ENCODE results near the gene NPHP4.

The NPHP4 gene

DNA sequence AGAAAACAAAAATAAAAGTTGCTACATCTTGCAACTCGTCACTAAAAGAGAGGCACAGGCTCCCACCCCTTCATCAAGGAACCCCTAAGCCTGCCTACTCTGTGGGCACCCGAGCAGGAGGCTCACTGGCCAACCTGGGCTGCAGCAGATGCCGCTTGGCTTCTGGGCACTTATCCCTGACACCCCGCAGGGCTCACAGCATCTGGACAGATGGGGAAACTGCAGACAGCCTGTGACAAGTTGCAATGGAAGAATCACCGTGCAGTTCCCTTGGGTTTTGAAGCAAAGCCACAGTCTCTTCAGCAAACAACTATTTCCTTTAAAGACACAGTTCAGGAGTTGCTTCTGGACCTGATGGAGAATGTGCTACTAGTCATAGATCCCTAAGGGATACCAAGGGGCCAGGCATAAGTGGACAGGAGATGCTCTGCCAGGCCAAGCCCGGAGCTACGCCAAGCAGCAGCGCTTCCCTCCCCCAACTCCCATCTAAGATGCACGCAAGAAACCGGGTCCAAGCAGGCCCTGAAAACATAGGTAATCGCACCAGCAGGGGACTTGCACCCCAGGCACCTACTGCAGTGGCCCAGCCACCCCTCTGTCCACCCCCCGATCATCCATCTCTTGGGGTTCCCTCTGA lies 170.6 kb downstream of the NPHP4 start:
- H3K4me1 ChIP-seq (ENCODE audit: control insufficient read depth, insufficient read depth, low read length) = no peaks in the 10 kb centered on the region
- no peaks in the 10 kb centered on the region for H3K36me3 ChIP-seq (ENCODE audit: control insufficient read depth, insufficient read depth, low read length, severe bottlenecking)
- H3K9me3 ChIP-seq (ENCODE audit: control insufficient read depth, low read length) = no peaks in the 10 kb centered on the region
- no peak overlapping the region for H3K4me3 ChIP-seq (ENCODE audit: low read length)
- H3K9ac ChIP-seq (ENCODE audit: low read length) = no peak overlapping the region
- no peaks in the 10 kb centered on the region for H3K27me3 ChIP-seq (replicated peaks; ENCODE audit: control insufficient read depth, insufficient read depth, low read length)
- no peak for DNase-seq (ENCODE audit: low read depth)

DNA sequence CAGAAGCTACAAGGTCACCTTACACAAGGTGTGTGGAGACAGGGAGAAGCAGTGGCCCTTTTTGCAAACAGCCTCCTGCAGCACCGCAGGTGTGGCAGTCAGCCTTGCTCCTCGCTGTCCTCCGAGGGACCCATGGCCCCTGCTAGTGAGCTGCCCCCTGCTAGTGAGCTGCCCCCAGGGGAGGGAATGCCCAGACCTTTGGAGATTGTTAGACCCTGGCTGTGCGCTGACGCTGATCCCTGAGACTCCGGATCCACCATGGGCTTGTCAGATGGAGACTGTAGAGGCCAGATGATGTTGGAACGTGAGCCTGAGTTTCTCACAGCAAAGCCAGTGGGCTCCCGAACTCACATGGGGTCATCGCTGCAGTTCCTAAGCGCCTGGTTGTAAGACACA lies 172.2 kb downstream of the NPHP4 start:
- H3K9me3 ChIP-seq (ENCODE audit: control insufficient read depth, low read length) = no peaks in the 10 kb centered on the region
- H3K27me3 ChIP-seq (replicated peaks; ENCODE audit: control insufficient read depth, insufficient read depth, low read length) = peaks cover 5% of the 10 kb centered on the region
- no peak overlapping the region for H3K9ac ChIP-seq (ENCODE audit: low read length)
- no peak for DNase-seq (ENCODE audit: low read depth)
- H3K36me3 ChIP-seq (ENCODE audit: control insufficient read depth, insufficient read depth, low read length, severe bottlenecking) = no peaks in the 10 kb centered on the region
- no peaks in the 10 kb centered on the region for H3K4me1 ChIP-seq (ENCODE audit: control insufficient read depth, insufficient read depth, low read length)
- no peak overlapping the region for H3K4me3 ChIP-seq (ENCODE audit: low read length)

GRCh38 chr1:5819391-5820025 lies 172.7 kb downstream of the NPHP4 start:
- Histone ChIP-seq H3K4me3 (ENCODE audit: low read length) (no peak overlapping the region), H3K9ac (ENCODE audit: low read length) (no peak overlapping the region), H3K9me3 (ENCODE audit: control insufficient read depth, low read length) (no peaks in the 10 kb centered on the region), H3K4me1 (ENCODE audit: control insufficient read depth, insufficient read depth, low read length) (no peaks in the 10 kb centered on the region), H3K27me3 (replicated peaks; ENCODE audit: control insufficient read depth, insufficient read depth, low read length) (peaks cover 5% of the 10 kb centered on the region), H3K36me3 (ENCODE audit: control insufficient read depth, insufficient read depth, low read length, severe bottlenecking) (no peaks in the 10 kb centered on the region)
- DNase-seq (ENCODE audit: low read depth) = no peak

DNA sequence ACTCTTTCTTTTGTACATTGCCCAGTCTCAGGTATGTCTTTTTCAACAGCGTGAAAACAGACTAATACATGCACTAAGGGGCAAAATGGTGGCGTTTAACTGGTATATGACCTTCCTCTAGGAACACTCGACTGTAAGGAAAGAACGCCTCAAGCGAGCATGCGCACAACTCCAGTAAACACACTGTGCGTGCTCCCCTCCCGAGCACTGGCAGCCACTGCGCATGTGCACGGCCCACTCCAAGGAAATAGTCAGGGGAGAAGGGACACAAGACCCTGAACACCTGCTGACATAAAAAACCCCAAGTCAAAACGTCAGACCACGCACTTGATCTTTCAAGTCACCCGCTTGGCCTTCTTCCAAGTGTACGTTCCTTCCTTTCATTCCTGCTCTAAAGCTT lies 173.5 kb downstream of the NPHP4 start:
- peaks cover 5% of the 10 kb centered on the region for H3K27me3 ChIP-seq (replicated peaks; ENCODE audit: control insufficient read depth, insufficient read depth, low read length)
- H3K9ac ChIP-seq (ENCODE audit: low read length) = no peak overlapping the region
- no peak for DNase-seq (ENCODE audit: low read depth)
- no peaks in the 10 kb centered on the region for H3K36me3 ChIP-seq (ENCODE audit: control insufficient read depth, insufficient read depth, low read length, severe bottlenecking)
- no peak overlapping the region for H3K4me3 ChIP-seq (ENCODE audit: low read length)
- H3K9me3 ChIP-seq (ENCODE audit: control insufficient read depth, low read length) = no peaks in the 10 kb centered on the region
- H3K4me1 ChIP-seq (ENCODE audit: control insufficient read depth, insufficient read depth, low read length) = no peaks in the 10 kb centered on the region

- H3K4me3 ChIP-seq (ENCODE audit: low read length) = no peak overlapping the region
- no peak for DNase-seq (ENCODE audit: low read depth)
- H3K27me3 ChIP-seq (replicated peaks; ENCODE audit: control insufficient read depth, insufficient read depth, low read length) = peaks cover 5% of the 10 kb centered on the region
- peaks cover 4% of the 10 kb centered on the region for H3K9me3 ChIP-seq (ENCODE audit: control insufficient read depth, low read length)
- no peaks in the 10 kb centered on the region for H3K4me1 ChIP-seq (ENCODE audit: control insufficient read depth, insufficient read depth, low read length)
- no peaks in the 10 kb centered on the region for H3K36me3 ChIP-seq (ENCODE audit: control insufficient read depth, insufficient read depth, low read length, severe bottlenecking)
- no peak overlapping the region for H3K9ac ChIP-seq (ENCODE audit: low read length)
Observed at GRCh38 chr1:5815716-5816115, 176.5 kb downstream of the NPHP4 start.

DNA sequence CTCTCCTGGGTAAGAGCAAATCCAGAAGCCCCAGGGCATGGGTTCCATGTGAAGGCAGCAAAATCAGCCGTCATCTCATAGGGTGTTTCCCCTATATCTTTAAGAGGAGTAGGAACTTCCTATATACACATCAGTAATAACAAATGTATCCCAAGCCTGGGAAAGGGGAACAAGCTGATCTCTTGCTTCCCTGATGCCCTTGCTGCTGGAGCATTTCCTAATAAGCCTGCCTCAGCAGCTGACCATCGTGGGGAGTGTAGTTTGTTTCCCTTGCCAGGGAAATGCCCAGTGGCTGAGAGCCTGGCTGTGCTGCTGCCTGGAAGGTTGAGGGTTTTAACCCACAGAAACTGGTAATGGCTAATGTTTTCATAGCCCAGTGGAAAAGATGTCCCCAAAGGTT lies 177.0 kb downstream of the NPHP4 start:
- Histone ChIP-seq H3K9me3 (ENCODE audit: control insufficient read depth, low read length) (peaks cover 4% of the 10 kb centered on the region), H3K4me1 (ENCODE audit: control insufficient read depth, insufficient read depth, low read length) (no peaks in the 10 kb centered on the region), H3K36me3 (ENCODE audit: control insufficient read depth, insufficient read depth, low read length, severe bottlenecking) (no peaks in the 10 kb centered on the region), H3K4me3 (ENCODE audit: low read length) (no peak overlapping the region), H3K9ac (ENCODE audit: low read length) (no peak overlapping the region), H3K27me3 (replicated peaks; ENCODE audit: control insufficient read depth, insufficient read depth, low read length) (peaks cover 5% of the 10 kb centered on the region)
- no peak for DNase-seq (ENCODE audit: low read depth)

DNA sequence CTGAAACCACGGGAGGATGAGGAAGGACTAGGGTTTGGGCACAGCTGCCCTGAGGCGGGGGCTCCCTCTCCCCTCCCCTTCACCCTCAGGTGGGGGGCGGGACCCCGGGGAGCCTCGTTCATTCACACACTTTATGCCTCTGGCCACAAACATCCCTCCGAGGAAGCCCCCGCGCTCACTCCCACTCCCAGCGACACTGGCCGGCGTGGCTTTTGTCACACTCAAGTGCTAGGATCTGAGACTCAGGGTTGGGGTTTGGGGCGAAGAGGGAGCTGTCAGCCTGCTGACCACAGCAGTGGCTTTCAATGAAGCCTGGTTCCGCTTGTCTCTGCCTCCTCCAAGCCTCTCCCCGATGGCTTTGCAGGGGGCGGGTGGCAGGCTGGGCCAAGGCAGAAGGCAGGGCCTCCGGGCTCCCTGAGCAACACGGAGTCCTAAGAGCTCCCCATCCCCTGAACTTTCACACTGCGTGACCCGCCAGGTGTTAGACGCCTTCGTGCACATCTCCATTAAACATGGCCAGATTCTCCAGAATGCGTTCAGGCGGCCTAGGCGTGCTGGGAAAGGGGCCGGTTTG lies 178.1 kb downstream of the NPHP4 start:
- Histone ChIP-seq H3K27me3 (replicated peaks; ENCODE audit: control insufficient read depth, insufficient read depth, low read length) (peaks cover 5% of the 10 kb centered on the region), H3K36me3 (ENCODE audit: control insufficient read depth, insufficient read depth, low read length, severe bottlenecking) (no peaks in the 10 kb centered on the region), H3K4me1 (ENCODE audit: control insufficient read depth, insufficient read depth, low read length) (no peaks in the 10 kb centered on the region), H3K9ac (ENCODE audit: low read length) (no peak overlapping the region), H3K9me3 (ENCODE audit: control insufficient read depth, low read length) (peaks cover 4% of the 10 kb centered on the region), H3K4me3 (ENCODE audit: low read length) (no peak overlapping the region)
- DNase-seq (ENCODE audit: low read depth) = no peak

- DNase-seq (ENCODE audit: low read depth) = no peak
- H3K9ac ChIP-seq (ENCODE audit: low read length) = no peak overlapping the region
- no peak overlapping the region for H3K4me3 ChIP-seq (ENCODE audit: low read length)
- H3K36me3 ChIP-seq (ENCODE audit: control insufficient read depth, insufficient read depth, low read length, severe bottlenecking) = no peaks in the 10 kb centered on the region
- H3K9me3 ChIP-seq (ENCODE audit: control insufficient read depth, low read length) = peaks cover 4% of the 10 kb centered on the region
- H3K27me3 ChIP-seq (replicated peaks; ENCODE audit: control insufficient read depth, insufficient read depth, low read length) = peaks cover 5% of the 10 kb centered on the region
- H3K4me1 ChIP-seq (ENCODE audit: control insufficient read depth, insufficient read depth, low read length) = no peaks in the 10 kb centered on the region
Observed at GRCh38 chr1:5813480-5813879, 178.7 kb downstream of the NPHP4 start.
